HG02642 (cell line): ENCODE measurements around the gene SPCS3.
"Not testable (repeated sequence)": the region's sequence is repeated elsewhere in the genome, so short reads cannot be mapped to it uniquely, and the experiment has no call there.

Experiments used
- ATAC-seq: cut with Tn5 transposase; IDR thresholded peaks from one replicate; pipeline ENCODE4 v1.9.1; 2021; ENCODE audit warnings: mild to moderate bottlenecking; ENCODE audit not compliant: unreplicated experiment, poor library complexity

The SPCS3 gene

DNA sequence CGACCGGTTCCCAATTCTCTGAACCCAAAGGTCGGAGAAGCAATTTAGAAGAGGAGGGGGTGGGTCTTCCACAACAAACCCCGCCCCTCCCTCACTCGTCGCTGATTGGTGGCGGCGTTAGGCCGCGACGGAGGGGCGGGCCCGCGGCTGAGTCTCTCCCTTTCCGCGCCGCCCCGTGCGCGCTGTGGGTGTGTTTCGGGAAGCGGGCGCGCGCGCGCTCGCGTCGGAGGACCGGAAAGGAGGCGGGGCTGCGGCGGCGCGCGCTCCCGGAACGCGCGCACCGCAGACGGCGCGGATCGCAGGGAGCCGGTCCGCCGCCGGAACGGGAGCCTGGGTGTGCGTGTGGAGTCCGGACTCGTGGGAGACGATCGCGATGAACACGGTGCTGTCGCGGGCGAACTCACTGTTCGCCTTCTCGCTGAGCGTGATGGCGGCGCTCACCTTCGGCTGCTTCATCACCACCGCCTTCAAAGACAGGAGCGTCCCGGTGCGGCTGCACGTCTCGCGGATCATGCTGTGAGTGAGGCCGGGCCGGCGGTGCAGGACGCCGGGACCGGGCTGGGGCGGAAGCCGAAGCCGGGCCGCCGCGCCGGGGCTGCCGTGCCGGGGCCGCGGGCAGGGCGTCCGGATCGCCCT, at the start of gene SPCS3:
Gene SPCS3 (plus strand): TSS at position 263 of the 636 bp plus-strand sequence. CDS start 111 bp downstream, at position 374.
- ATAC-seq, result peak; percentile 94

DNA sequence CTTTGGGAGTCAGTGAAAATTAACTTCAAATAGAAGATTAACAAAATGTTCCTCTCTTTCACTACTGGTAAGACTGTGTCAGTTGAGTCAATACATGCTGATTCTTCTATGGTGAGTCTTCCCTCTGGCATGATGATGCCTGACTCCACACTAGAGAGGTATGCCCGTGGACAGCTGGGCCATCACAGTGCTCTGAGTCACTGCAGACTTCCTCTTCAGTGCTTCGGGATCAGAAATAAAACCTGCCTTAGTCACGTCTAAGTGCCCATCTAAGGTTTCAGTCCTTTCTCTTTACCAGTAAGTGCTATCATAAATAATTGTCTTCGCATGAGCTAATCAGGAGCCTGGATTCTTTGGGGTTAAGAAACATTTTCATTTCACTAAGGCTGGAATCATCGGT, 49.1 kb upstream of the SPCS3 start:
- no peak for ATAC-seq

DNA sequence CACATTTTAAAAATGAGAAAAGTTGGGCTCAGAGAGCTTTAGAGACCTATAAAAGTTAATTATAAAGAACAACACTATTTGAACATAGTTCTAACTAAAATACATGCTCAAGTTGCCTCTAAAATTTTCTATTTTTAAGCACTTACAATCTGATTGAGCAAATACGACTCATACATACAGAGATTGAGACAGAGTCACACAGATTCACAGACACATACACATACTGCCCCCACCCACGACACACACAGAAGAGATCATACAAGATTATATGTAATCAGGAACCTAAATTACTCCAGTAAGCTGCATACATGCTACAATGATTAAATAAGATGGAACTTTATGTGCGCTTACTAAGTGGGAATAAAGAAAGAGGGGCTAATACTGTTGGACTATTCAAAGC, 48.0 kb upstream of the SPCS3 start:
- ATAC-seq, result no peak

DNA sequence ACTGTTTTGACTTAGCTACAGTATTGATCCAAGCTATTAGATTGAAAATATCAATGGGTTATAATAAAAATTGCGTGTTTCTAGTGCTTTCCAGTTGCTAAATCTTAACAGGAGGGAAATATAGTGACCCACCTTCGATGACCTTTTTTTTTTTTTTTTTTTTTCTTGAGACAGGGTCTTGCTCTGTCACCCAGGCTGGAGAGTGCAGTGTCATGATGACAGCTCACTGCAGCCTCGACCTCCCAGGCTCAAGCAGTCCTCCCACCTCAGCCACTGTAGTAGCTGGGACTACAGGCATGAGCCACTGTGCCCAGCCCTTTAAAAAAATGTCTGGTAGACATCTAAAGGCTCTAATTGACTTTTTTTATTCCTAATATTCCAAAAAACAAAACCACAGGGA, 47.0 kb upstream of the SPCS3 start:
- no peak for ATAC-seq

DNA sequence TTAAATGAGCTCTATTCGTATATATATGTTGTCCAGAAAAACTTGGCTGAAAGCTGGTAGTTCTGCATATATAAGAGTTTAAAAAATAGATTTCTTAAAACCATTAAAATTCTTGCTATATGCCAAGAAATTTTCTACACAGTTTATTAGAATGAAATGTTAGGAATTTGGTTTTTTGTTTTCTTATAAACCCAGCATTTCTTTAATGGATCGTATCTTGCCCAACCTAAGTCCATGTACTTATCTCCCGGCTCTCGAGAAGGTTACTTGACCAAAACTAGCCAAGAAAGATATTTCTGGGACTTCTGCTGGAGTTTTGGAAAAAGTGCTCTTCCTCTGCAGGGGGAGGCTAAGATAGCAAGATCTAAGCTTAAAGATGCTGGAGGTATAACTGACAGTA, 46.0 kb upstream of the SPCS3 start:
- no peak for ATAC-seq

DNA sequence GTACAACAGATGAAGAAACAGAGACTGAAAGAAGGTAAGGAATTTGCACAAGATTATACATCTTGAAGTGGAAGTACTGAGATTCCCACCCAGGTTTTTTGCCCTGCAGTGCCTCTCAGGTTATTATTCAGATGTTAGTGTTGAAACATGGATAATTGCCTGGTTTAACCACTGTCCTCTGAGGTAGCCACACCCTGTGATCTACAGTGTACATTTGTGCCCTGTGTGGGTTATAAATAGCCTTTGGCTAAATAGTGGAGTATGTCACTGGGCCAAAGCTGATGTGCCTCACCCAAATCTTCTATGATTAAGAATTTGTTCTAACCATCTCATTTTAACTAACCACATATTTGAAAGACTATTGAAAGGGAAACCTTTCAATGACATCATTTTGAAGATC, 45.3 kb upstream of the SPCS3 start:
- no peak for ATAC-seq

DNA sequence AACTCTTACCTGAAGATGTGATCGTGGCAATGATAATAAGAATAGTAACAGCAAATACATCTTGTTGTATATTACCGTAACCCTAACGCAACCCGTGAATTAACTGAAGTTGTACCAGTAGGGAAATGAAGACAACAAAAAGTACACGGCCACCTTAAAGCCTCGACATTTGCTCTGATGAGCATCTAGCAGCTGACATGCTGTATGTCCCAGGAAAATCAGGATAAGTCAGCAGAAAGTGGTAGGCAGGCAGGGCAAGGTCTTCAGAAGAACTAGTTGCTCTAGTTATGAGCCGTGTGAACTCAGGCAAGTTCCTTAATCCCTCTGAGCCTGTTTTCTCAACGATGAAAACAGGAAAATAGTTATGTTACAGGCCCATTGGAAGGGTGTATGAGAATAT, 43.1 kb upstream of the SPCS3 start:
- no peak for ATAC-seq

DNA sequence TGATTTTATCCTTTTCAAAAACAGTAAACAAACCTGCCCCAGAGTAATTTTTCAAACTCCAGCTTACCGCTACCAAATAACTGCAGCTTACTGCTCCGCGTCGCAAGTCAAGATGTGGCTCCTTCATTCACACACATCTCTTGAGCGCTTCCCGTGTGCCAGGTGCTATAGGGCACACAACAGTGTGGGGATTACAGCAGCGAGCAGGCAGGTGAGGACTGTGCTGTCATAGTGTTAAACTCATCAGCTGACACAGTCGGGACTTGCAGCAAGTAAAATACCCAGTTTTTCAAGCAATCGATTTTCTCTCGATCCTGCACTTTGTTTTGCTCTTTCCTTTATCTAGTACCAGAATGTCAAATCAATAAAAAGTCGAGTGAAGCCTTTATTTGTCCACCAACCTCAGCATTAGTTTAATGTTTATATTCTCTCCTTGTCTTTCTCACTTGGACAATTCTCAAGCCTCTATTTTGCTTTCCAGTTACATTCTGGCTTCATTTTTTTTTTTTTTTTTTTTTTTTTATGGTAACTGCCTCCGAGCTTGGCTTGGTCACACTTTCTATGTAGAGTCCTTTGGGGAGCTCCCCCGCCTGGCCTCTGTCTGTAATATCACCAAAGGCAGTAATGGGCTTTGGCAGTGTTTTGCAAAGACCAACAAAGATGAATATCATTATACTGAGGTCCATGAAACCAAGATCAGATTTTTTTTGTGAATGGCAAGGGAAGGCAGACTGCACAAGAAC, 42.4 kb upstream of the SPCS3 start:
- ATAC-seq, result peak; percentile 96

DNA sequence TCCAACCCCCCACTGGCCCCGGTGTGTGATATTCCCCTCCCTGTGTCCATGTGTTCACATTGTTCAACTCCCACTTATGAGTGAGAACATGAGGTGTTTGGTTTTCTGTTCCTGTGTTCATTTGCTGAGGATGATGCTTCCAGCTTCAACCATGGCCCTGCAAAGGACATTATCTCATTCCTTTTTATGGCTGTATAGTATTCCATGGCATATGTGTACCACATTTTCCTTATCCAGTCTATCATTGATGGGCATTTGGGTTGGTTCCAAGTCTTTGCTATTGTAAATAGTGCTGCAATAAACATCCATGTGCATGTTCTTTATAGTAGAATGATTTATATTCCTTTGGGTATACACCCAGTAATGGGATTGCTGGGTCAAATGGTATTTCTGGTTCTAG, 40.2 kb upstream of the SPCS3 start:
- ATAC-seq, result not testable (repeated sequence)

DNA sequence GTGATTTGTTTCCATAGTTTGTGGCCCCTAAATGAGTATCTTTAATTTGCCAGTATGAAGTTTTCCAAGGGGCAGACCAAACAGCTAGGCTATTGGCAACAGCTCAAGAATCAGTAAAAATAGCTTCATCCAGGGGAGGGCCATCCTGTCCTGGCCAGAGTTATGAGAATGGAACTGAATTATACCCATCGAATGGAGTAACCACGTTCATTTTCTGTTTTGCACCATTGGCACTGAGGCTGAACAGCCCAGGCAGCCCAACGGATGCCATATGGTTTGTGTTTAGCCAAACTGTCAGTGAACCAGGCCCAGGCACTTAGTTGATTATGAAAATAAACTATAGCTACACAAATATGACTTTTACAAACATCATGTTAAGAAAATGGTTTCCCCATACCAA, 33.0 kb upstream of the SPCS3 start:
- ATAC-seq, result no peak

DNA sequence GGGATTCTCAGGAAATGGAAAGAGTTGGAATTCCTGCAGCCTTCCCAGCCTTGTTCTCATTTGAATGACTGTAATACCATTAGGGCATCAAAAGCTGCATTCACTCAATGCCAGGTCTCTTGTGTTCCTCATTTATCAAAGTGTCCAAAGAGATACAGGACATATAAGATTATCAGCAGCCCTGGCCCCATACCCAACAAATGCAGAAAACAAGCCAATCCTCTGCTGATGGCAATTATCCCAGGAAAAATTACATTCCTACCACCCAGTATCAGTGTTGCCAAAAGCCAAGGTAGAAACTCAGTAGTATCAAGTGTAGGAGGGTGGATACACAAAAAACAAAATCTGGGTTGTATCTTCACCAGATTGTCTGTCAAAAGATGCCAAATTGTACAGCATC, 32.2 kb upstream of the SPCS3 start:
- no peak for ATAC-seq

DNA sequence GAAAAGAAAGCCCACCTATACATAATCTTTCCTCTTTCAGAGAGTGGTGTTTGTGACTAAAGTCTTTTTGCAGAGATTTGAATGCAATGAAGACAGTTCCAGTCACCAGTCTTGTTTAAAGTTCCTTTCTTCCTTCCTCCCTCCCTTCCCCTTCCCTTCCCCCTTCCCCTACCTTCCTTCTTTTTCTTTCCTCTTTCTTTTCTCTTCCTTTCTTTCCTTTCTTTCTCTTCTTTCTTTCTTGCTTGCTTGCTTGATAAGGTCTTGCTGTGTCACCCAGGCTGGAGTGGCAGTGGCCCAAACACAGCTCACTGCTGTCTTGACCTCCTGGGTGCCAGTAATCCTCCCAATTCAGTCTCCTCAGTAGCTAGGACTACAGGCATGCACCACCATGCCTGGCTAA, 31.7 kb upstream of the SPCS3 start:
- ATAC-seq, result no peak

DNA sequence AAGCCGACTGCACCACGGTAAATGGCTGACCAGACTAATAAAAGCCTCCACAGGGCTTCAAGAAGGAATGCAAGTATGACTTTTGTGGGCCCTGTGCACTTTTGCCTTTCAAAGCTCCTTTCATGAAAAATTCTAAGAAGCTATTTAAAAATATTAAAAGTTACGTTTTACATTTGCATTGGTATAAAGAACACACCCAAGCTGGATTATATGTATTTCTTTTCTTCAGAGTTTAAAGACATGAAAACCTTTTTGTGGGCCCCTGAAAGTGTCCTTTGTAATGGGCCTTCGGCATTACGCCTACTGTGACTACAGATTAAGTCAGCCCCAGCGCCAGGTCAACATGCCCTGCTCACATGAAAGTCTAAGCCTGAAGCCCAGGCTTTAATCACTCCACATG, 30.2 kb upstream of the SPCS3 start:
- no peak for ATAC-seq

DNA sequence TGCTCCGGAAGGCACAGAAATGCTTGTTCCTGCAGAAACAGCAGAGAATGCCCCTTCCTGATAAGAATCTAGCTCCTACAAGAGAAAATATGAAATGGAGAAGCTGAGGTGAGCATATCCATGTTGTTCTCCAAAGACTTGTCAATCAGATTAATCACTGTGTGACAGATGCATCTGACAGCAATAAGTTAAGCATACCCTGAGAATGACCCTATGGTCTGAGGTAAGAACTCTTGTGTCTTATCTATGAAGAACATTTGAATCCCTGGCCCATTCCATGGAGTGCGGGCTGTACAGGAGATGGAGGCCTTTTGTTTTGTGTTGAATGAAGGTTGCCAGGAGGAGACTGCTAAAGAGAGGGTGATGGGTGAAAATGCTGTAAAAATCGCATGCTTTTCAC, 29.2 kb upstream of the SPCS3 start:
- ATAC-seq, result no peak

DNA sequence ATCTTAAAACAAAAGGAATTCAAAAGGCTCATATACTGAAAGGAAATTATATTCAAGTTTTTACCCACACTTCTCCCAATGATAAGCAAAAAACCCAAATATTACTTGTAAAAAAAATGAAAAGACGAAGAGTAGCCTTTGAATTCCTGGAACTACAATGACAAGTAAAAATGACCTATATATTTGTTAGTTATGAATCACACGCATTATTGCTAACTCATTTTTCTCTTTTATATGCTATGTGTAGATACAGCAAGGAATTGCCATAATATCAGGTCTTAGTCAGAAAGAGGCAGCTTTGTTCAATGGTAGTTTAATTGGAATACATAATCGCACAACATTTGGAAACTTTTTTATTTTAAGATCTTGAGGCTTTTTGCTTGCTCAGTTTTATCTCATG, 28.0 kb upstream of the SPCS3 start:
- ATAC-seq, result no peak

DNA sequence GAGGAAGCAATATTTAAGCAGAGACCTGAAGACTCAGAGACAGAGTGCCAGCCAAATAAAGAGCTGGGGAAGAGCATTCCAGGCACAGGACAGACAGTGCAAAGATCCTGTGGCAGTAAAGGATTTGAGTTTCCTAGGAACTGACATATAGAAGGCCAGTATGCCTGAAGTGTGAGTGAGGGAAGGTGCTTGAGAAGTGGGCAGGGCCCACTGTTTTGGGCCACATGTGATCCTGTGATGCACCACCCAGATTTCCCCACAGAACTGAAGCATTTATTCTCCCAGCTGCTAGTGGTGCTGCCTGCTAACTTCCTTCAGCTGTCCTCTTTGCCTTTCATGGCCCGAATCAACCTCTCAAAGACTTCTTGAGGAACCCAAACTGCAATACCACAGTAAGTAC, 26.8 kb upstream of the SPCS3 start:
- no peak for ATAC-seq

DNA sequence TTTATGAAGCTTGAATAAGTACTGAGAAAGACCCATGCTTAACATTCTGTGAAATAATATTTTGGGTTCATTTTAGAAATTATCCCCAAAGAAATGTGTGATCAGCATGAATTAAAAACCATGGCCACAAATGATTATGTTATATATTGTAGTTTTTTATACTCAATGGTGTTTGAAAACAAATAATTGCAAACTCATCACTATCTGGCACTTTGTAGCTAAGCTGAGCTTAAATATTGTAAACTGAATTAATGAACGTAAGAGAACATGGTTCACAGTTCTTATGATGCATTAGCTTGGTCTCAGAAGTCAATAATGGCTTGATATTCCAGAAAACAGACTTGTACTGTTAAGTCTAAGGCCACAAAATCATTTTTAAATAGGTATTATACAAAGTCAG, 26.1 kb upstream of the SPCS3 start:
- ATAC-seq, result no peak

DNA sequence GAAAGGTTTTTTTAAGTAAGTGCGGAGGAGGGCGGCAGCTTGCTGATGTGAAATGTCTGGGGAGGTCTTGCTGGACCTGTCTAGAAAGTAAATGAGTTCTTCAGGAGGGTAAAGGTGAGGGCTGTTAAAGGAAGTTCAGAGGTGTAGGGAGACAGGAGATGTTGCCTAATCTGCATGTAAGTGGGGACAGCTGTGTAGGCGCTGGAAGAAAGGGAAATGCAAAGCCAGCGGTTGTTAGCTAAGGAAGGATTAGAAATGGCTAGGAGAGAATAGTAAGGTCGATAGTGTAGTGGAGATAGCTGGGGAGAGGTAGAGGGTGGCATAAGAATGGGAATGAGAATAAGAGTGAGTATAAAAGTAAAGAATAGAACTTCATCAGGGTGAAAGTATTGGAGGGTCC, 23.9 kb upstream of the SPCS3 start:
- not testable (repeated sequence) for ATAC-seq

DNA sequence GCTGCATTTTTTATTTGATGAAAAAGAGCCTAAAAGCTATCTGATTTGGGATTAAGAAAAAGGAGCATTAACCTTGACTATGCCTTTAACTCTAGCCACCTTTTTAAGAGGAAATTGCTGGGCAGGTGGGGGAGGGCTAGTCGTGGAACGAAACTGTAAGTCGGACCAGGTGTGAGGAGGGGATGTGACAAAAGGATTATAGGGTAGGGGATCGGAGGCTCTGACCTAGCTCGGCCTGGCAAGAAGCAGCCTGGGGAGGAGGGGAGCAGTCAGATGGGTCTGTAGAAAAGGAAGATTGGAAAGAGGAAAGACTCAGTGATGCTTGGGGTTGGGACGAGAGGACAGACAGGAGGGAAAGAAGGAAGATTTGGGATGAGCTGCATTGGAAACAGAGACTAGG, 21.1 kb upstream of the SPCS3 start:
- no peak for ATAC-seq

DNA sequence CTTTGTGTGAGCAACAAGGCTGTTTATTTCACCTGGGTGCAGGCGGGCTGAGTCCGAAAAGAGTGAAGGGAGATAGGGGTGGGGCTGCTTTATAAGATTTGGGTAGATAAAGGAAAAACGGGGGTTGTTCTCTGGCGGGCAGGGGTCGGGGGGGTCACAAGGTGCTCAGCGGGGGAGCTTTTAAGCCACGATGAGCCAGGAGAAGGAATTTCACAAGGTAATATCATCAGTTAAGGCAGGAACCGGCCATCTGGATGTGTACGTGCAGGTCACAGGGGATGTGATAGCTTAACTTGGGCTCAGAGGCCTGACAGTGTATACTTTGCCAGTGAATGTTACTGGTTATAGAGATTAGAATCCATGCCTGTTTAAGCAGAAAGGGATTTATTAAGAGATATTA, 19.7 kb upstream of the SPCS3 start:
- ATAC-seq, result no peak

DNA sequence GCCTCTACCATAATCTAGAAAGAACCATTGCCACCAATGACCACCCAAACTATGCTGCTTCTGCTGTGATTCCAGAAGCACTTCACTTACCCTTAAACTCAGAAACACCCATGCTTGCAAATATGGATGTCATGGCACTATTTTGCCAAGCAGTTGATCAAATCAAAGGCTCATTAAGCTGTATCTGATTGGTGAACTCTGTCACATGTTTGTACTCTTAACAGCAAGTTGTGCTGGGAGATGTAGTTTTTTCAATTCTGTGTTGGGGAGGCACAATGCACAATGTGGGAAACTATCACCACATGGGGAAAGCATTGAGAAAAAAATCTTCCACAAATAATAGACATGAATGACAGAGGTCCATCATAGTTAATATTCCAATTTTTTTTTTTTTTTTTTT, 19.2 kb upstream of the SPCS3 start:
- ATAC-seq, result no peak
